HG02970 (cell line): ENCODE data around the gene GMDS.

Experiments used
- ATAC-seq: cut with Tn5 transposase; IDR thresholded peaks from one replicate; pipeline ENCODE4 v1.9.1; 2021; ENCODE audit warnings: mild to moderate bottlenecking, moderate library complexity, moderate number of reproducible peaks; ENCODE audit not compliant: unreplicated experiment, low FRiP score

The GMDS gene

DNA sequence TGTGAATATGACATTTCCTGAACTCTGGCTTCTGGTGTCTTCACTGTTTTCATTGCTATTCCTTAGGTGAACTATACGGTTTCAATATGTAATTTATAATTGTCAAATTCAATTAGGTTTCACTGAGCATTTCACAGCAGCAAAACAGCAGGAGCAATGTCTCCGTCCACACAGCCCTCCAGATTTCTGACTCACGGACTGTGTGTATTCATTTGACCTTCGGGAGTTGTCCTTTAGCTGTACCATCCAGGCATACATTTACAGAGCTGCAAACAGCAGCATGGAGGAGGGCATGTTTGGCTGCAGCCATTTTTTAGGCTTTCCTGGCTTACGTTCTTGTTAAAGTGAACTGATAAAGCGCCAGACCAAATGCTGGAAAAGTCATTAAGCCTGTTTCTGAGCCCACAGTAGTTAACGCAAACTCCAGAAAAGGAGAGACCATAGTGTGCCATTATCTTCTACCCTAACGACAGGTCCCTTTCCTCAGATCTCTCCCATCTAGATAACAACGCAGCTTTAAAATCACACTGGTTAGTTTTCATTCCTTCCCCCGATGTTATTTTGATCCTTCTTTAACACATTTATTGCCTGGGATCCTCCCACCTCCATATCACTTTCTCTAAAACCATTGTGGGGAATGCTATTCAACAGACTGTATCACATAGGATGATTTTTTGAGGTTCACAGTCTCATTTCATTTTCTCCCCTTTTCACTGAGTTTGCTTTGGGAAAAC is 617.4 kb downstream of the GMDS start:
- ATAC-seq = no peak

DNA sequence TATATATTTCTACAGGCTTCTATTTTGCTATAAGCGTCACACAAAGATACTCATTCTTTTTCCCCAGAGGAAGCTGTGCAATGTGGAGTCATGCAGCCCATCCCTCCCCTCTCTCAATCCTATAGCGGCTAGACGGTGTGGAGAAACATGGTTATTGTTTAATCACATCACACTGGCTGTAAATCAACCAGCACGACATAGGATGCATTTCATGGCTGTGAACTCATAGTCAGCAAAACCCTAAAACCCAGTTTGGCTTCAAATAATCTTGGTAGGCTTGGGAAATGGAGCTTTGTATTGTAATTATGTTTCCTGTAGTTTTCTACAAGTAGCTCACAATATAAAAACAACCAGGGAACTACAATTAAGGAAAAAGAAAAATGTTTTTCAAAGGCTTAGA is 618.9 kb downstream of the GMDS start:
- ATAC-seq = no peak

- no peak for ATAC-seq
Measured at GRCh38 chr6:1625794-1626435, 619.5 kb downstream of the GMDS start.

DNA sequence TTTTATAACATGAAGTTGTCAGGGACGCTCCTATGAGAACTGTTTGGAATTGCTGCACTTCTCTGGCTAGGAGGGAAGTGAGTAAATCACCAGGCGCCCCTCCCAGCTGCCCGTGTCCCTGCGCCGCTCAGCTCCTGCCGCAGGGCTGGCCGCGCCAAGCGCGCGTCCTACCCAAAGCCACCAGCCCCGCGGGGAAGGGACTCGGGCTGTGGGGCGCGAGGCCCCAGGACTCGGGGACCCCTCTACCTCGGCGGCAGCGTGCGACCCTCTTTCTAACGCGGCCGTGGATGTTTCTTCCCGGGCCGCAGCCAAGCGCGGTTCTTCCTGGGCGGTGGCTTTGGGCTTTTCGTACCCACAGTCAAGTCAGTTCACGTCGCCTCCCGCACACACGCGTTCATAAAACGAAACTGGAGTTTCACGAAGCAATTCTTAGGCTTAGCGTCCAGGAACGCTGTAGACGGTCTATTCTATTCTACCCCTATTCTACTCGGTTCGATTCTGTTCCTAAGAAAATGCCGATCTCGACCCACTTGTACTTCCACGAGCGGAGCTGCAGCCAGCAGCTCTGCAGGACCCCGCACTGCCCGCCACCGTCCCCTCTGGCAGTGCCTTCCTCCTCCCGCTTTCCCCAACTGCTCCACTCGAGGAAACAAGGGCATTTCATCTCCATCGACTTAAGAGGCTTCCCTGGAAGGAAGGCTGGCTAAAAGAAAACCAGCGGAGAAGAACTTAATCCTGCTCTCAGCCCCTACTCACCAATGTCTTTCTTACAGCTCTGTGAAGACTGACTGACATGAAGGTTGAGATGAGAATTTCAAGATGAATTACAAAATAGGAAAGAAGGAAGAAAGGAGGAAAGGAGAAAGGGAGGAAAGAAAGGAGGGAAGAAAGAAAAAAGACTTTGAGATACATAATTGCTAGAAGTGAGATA is 620.3 kb downstream of the GMDS start:
- no peak for ATAC-seq

GRCh38 chr6:1624058-1624850 is 621.2 kb downstream of the GMDS start:
- no peak for ATAC-seq

- no peak for ATAC-seq
Measured at GRCh38 chr6:1623769-1624057, 621.7 kb downstream of the GMDS start.

GRCh38 chr6:1622851-1623768 is 622.3 kb downstream of the GMDS start:
- no peak for ATAC-seq

DNA sequence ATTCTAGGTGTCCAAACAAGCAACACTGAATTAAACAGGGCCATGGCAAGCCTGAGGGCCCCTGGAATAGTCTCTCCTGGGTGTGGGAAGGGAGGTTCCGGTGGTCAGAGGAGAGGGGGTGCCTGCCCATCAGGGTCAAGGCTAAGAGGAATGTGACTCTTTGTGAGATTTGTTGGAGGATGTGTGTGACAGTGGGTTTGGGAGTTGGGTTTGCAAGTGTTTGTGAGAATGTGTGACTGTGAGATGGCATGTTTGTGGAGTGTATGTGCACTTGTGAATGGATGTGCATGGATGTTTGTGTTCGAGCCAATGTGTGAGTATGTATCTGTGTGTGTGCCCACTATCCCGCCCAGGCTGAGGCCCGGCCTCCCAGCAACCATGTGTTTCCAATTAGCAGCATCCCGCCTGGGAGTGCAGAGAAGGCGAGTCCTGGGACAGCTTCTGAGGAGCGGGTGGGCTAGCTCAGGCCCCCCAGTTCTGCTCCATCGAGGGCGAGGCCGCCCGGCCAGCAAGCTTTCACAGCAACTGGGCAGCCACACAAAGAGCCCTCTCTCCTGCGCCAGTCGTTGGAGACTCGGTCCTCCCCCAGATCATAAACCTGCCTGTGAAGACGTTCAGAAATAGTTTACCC is 623.1 kb downstream of the GMDS start:
- ATAC-seq = no peak

- ATAC-seq = no peak
Measured at GRCh38 chr6:1621070-1621701, 624.2 kb downstream of the GMDS start.

GRCh38 chr6:1620504-1621069 is 624.8 kb downstream of the GMDS start:
- no peak for ATAC-seq

DNA sequence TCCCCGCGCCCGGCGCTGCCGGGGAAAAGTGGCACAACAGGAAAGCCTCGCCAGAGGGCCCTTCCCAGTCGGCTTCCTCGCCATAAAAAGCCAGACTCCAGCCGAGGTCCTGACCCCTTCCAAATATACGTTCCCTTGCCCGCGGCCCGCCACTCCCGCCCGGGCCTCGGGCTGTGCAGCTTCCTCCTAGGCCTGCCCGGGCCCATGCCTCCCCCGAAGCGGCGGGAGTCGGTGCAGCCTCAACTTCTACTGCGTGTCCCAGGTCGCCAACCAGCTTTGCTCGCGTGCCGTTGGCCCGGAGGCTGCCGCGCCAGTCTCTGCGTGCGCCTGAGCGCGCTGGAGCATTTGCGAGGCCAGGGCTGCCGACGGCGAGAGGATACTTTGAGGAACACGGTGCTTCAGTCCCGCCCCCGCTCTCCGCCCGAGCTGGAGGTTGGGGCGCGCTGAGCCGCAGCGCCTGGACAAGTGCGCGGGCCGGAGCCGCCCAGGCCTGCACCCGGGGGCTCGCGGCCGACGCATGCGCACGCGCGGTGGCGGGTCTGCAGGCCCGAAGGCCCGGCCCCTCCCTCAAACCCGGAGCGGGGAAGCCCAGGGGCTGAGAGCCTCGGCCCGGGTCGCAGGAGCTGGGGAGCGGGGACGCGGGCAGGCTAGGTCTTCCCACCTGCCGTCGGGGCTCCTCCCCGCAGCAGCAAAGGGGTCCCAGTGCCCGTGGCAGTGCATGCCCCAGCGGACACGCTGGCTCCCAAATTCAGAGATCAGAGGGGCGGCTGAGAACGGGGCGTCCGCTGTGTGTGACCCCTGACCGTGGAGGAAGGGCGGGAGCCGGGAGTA is 625.5 kb downstream of the GMDS start:
- ATAC-seq = no peak

DNA sequence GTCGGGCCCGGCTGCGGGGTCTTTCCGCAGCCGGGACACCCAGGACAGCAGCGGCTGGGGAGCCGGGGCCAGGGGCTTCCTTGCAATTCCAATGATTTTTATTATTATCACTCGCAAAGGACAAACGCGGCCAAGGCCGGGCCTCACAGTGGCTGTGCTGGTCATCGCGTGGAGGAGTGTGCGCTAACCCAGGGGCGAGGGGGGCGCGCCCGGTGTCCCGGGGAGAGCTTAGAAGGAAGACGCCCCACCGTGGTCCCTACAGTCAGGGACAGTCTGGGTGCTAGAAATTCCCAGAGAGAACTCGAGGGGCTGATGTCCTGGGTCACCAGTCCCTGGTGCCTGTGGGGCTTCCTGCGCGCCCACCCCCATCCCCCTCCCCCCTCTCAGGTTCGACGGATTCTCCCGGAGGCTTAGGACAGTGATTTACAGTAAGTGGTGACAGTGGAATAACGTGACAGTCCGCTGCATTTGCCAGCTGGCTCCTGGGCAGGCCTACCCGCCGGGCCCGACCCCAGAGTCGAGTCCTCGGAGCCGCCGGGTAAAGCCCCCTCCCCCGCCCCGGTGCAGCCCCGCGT is 626.2 kb downstream of the GMDS start:
- no peak for ATAC-seq

DNA sequence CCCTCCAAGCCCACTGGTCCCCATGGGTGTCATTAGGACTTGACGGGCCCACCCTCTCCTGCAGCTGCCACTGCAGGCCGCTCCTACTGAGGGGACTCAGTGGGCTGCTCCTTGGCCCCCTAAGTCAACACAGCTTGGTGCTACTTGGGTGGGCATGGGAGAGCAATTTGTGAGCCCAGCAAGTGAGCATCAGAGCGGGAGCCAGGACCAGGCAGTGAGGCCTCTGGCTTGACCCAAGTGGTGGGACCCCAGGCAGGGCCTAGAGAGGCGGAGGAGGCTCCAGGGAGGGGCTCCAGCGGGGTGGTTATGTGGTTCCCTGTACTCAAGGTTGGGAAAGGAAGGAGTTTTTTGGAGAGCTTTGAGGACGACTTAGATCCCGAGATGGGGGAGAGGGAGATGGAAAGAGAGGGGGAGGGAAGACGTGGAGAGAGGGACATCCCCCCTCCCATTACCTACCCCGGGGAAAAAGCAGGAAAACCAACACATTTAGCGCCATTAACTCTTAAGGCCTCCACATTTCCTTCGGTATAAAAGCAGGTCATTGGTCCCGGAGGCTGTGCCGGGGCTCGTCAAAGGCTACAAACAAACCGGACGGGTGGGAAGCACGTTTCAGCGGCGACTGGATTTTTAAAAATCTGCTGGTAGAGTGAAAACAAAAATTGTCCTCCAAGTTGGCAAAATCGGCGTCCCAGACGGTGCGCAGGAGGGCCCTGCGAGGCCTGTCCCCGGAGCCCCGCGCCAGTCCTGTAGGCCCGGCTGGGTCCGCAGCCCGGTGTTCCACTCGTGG is 626.9 kb downstream of the GMDS start:
- ATAC-seq = no peak

DNA sequence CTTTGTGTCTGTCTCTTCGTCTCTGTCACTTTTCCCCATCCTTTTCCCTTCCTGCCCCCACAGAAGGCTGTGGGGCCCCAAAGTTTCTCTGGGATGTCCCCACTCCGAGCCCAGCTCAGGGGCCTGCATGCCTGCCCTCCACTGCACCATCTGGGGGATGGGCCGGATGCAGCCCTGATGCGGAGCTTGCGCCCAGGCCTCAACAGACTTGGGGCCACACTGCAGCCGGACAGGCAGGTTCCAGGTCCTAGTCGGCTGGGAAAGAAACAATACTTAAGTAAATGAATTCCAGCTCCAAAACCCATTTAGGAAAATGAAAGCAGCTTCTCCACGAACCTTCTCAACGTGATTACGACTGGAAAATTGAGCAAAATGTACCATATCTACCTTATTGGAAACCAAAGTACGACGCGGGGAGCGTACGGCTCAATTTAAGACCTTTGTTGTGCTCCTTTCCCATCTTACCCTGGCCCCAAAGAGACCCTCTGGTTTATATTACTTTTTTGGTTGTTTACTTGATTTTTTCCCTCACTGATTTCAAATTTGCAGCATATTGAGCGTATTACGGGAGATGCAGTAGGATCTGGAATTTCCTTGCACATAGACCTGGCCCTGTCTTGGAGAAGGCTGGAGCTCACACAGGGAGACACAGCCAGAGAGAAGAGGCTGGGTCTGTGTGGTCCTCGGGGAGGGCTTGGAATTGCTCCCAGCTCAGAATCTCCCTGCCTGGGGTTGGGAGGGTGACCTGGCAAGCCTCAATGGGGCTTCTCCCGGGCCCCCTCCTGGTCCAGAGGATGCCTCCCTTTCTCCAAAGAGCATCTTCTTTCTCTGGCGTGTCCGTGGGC is 627.7 kb downstream of the GMDS start:
- ATAC-seq = no peak

- ATAC-seq = no peak
Measured at GRCh38 chr6:1616701-1617463, 628.5 kb downstream of the GMDS start.
